GM12878 (cell line): ENCODE data around the gene NRBP1. TPM values are rescaled to one million over a fixed set of nuclear protein-coding genes. Genes with fewer than 3 reads are reported as not detected.

Source experiments
- BCL11A ChIP-seq: IDR thresholded peaks from 2 replicates; pipeline ENCODE4 v1.6.1; 2011; ENCODE audit warnings: low read depth, low read length
- CBFB ChIP-seq: IDR thresholded peaks from 2 replicates; pipeline ENCODE4 v1.6.1; 2016; ENCODE audit warnings: antibody characterized with exemption, low read depth
- ETV6 ChIP-seq, 2 experiments: fragments of 450-650 bp in 1 of 2; IDR thresholded peaks in 1 of 2; conservative IDR thresholded peaks in 1 of 2; 2 replicates each; pipeline ENCODE4 v1.6.1; 2014; ENCODE audit warnings: antibody characterized with exemption in 1 of 2, borderline replicate concordance in 1 of 2, low read depth in 1 of 2, mild to moderate bottlenecking in 1 of 2, moderate library complexity in 1 of 2
- HCFC1 ChIP-seq: fragments of 150-350 bp; IDR thresholded peaks from 2 replicates; pipeline ENCODE4 v1.6.1; 2014; ENCODE audit warnings: low read length
- NBN ChIP-seq: fragments of 450-650 bp; IDR thresholded peaks from 2 replicates; pipeline ENCODE4 v1.6.1; 2016
- NFXL1 ChIP-seq: fragments of 450-650 bp; IDR thresholded peaks from 2 replicates; pipeline ENCODE4 v1.6.1; 2017; ENCODE audit warnings: antibody characterized with exemption, mild to moderate bottlenecking, borderline replicate concordance
- PML ChIP-seq: IDR thresholded peaks from 2 replicates; pipeline ENCODE4 v1.6.1; 2012; ENCODE audit warnings: low read length, inconsistent platforms
- RELA ChIP-seq: fragments of 450-650 bp; IDR thresholded peaks from 2 replicates; pipeline ENCODE4 v1.8.0; 2014; ENCODE audit warnings: borderline replicate concordance; ENCODE audit not compliant: partially characterized antibody
- REST ChIP-seq: IDR thresholded peaks from 2 replicates; pipeline ENCODE4 v1.6.1; 2012; ENCODE audit warnings: mild to moderate bottlenecking, low read depth, low read length
- SMAD1 ChIP-seq: fragments of 450-650 bp; IDR thresholded peaks from 2 replicates; pipeline ENCODE4 v1.6.1; 2018; ENCODE audit warnings: mild to moderate bottlenecking, low read depth; ENCODE audit not compliant: partially characterized antibody
- SPI1 ChIP-seq: IDR thresholded peaks from 2 replicates; pipeline ENCODE4 v1.6.1; 2011; ENCODE audit warnings: low read depth, mild to moderate bottlenecking, low read length, moderate library complexity, borderline replicate concordance; ENCODE audit not compliant: insufficient read depth
- TAF1 ChIP-seq: IDR thresholded peaks from 2 replicates; pipeline ENCODE4 v1.6.1; 2011; ENCODE audit warnings: mild to moderate bottlenecking, low read depth, low read length, borderline replicate concordance
- TCF7 ChIP-seq: IDR thresholded peaks from 2 replicates; pipeline ENCODE4 v1.6.1; 2014; ENCODE audit warnings: antibody characterized with exemption, borderline replicate concordance
- WRNIP1 ChIP-seq: IDR thresholded peaks from 2 replicates; pipeline ENCODE4 v1.6.1; 2011; ENCODE audit warnings: low read depth, low read length, improper control_type of control experiment, borderline replicate concordance
- ZNF217 ChIP-seq: fragments of 450-650 bp; IDR thresholded peaks from 2 replicates; pipeline ENCODE4 v1.6.1; 2017; ENCODE audit warnings: antibody characterized with exemption, mild to moderate bottlenecking
- ZNF24 ChIP-seq: fragments of 450-650 bp; IDR thresholded peaks from 2 replicates; pipeline ENCODE4 v1.6.1; 2017; ENCODE audit warnings: antibody characterized with exemption, mild to moderate bottlenecking
- polyA plus RNA-seq, 11 experiments: library from polyadenylated mRNA; depleted of rRNA in 4 of 11; unstranded in 6 of 11; stranded (reverse) in 5 of 11; fragments of >200 nt; fragmentation: Nextera tagmentation in 4 of 11; fragmentation: Illumina TruSeq in 1 of 11; extraction: Ambion mirVana in 4 of 11; extraction: Trizol in 1 of 11; gene quantifications; 1 replicate in 1 of 11; 2 replicates in 10 of 11; pipeline versions ENCODE4 v1.2.1 to v1.2.3, GENCODE V29; 2011 to 2016; ENCODE audit warnings: inconsistent platforms in 2 of 11, missing spikeins in 2 of 11, low read depth in 1 of 11
- total RNA-seq, 4 experiments: library from RNA; depleted of rRNA in 3 of 4; stranded (reverse); fragments of >200 nt in 3 of 4; fragmentation: Illumina TruSeq in 1 of 4; extraction: Trizol in 1 of 4; gene quantifications; 2 replicates each; pipeline versions ENCODE4 v1.2.1 to v1.2.3, GENCODE V29; 2013 to 2021
- TF ChIP-seq, protein P1 (sequence below): fragments of 450-650 bp; IDR thresholded peaks from 2 replicates; pipeline ENCODE4 v1.6.1; 2017; ENCODE audit warnings: mild to moderate bottlenecking, moderate library complexity
- TF ChIP-seq, protein P2 (sequence below): fragments of 150-350 bp; IDR thresholded peaks from 2 replicates; pipeline ENCODE4 v1.6.1; 2016; ENCODE audit warnings: low read depth, low read length

NRBP1 gene
- total and polyA plus RNA-seq, 10 of the 15 experiments (the other 5 are each of a cell fraction or from before 2014, with no cell fraction given) = 5.7 to 136 (median 66.1) TPM

DNA sequence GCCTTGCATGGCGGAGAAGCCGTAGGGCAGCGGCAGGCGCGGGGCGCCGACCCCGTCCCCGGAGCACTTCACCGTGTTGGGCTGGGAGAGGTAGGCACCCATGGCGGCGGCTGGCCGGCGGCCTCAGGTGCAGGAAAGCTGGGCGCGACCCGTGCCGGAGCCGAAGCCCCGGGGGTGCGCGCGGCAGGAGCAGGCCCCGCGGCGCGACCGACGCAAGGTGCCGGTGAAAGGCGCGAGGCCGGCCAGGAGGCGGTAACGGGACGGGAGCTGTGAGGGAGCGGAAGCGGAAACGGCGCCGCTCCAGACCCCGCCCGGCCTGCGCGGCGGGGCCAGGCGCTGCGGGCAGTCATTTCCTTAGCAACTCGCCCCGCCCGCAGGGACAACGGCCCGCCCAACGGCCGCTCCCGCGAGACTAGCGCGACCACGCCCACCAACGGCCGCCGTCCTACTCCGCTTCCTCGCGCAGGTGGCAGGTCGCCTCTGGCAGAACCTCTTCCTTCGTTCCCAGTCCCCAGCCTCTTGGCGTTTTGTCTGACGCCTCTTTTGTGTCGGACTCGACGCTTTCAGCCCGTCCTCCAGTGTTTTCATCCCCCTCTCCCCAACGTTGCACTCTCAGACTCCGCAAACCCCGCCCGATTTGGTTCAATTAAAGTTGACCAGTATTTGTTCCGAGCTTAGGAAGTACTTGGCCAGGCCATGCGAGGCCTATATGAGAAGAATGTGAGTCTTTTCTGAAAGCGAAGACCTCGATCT lies 18.9 kb upstream of the NRBP1 start, which contains the start of gene PPM1G (continued):
- TF ChIP-seq ZNF217 (no peak), NBN (peak; percentile 78), RELA (no peak), TCF7 (no peak), ZNF24 (no peak; the same call in 1 of the 2 replicates), ETV6 (conservative IDR thresholded peaks at IDR 0.05 in 1 of 2, IDR thresholded peaks at IDR 0.05 in 1 of 2; ENCODE audit: borderline replicate concordance in 1 of 2, low read depth in 1 of 2) (peak in 1 of 2 experiments; percentile 50; a peak in 2 of 4 replicates), WRNIP1 (0 out of 2 replicates have a peak, but pooled peaks have one; percentile 55), TAF1 (peak; percentile 95), PML (peak; percentile 92), NFXL1 (no peak), SPI1 (peak; percentile 65), BCL11A (no peak), HCFC1 (peak; percentile 51; the same call in 1 of the 2 replicates), REST (no peak), SMAD1 (peak; percentile 79), CBFB (peak; percentile 67; the same call in 1 of the 2 replicates)
- TF ChIP-seq, protein P1, sequence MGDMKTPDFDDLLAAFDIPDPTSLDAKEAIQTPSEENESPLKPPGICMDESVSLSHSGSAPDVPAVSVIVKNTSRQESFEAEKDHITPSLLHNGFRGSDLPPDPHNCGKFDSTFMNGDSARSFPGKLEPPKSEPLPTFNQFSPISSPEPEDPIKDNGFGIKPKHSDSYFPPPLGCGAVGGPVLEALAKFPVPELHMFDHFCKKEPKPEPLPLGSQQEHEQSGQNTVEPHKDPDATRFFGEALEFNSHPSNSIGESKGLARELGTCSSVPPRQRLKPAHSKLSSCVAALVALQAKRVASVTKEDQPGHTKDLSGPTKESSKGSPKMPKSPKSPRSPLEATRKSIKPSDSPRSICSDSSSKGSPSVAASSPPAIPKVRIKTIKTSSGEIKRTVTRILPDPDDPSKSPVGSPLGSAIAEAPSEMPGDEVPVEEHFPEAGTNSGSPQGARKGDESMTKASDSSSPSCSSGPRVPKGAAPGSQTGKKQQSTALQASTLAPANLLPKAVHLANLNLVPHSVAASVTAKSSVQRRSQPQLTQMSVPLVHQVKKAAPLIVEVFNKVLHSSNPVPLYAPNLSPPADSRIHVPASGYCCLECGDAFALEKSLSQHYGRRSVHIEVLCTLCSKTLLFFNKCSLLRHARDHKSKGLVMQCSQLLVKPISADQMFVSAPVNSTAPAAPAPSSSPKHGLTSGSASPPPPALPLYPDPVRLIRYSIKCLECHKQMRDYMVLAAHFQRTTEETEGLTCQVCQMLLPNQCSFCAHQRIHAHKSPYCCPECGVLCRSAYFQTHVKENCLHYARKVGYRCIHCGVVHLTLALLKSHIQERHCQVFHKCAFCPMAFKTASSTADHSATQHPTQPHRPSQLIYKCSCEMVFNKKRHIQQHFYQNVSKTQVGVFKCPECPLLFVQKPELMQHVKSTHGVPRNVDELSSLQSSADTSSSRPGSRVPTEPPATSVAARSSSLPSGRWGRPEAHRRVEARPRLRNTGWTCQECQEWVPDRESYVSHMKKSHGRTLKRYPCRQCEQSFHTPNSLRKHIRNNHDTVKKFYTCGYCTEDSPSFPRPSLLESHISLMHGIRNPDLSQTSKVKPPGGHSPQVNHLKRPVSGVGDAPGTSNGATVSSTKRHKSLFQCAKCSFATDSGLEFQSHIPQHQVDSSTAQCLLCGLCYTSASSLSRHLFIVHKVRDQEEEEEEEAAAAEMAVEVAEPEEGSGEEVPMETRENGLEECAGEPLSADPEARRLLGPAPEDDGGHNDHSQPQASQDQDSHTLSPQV = no peak
- TF ChIP-seq, protein P2, sequence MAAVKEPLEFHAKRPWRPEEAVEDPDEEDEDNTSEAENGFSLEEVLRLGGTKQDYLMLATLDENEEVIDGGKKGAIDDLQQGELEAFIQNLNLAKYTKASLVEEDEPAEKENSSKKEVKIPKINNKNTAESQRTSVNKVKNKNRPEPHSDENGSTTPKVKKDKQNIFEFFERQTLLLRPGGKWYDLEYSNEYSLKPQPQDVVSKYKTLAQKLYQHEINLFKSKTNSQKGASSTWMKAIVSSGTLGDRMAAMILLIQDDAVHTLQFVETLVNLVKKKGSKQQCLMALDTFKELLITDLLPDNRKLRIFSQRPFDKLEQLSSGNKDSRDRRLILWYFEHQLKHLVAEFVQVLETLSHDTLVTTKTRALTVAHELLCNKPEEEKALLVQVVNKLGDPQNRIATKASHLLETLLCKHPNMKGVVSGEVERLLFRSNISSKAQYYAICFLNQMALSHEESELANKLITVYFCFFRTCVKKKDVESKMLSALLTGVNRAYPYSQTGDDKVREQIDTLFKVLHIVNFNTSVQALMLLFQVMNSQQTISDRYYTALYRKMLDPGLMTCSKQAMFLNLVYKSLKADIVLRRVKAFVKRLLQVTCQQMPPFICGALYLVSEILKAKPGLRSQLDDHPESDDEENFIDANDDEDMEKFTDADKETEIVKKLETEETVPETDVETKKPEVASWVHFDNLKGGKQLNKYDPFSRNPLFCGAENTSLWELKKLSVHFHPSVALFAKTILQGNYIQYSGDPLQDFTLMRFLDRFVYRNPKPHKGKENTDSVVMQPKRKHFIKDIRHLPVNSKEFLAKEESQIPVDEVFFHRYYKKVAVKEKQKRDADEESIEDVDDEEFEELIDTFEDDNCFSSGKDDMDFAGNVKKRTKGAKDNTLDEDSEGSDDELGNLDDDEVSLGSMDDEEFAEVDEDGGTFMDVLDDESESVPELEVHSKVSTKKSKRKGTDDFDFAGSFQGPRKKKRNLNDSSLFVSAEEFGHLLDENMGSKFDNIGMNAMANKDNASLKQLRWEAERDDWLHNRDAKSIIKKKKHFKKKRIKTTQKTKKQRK = no peak
